Ovary (tissue), 9 donors: ENCODE data around the gene PMVK. TPM values are rescaled to one million over a fixed set of nuclear protein-coding genes. Genes with fewer than 3 reads are reported as not detected.

Experiments used
- DNase-seq, 5 donors: peaks; one replicate each; pipeline ENCODE4 v3.0.0-alpha.2; 2019 to 2020
- H3K27ac ChIP-seq, 2 donors: fragments of 200-600 bp; one replicate each; pipeline versions ENCODE4 v1.5.1 to v1.8.0; 2019 to 2022
- H3K27me3 ChIP-seq: fragments of 200-600 bp; one replicate; pipeline ENCODE4 v1.8.0; 2022
- H3K36me3 ChIP-seq: fragments of 200-600 bp; sonication (generic); one replicate; pipeline ENCODE4 v1.5.1; 2019
- H3K4me1 ChIP-seq: one replicate; pipeline ENCODE4 v1.8.1; 2013; ENCODE audit warnings: mild to moderate bottlenecking, moderate library complexity; ENCODE audit not compliant: insufficient read depth
- H3K4me3 ChIP-seq: fragments of 200-600 bp; sonication (generic); one replicate; pipeline ENCODE4 v1.5.1; 2017
- H3K9me3 ChIP-seq, 2 donors: fragments of 200-600 bp in 1 of 2; sonication (generic) in 1 of 2; one replicate each; pipeline versions ENCODE4 v1.5.1 to v1.8.1; 2013 to 2019; ENCODE audit warnings: mild to moderate bottlenecking in 1 of 2, moderate library complexity in 1 of 2
- CTCF ChIP-seq, 3 donors: fragments of 450-650 bp in 2 of 3; fragments of 200-600 bp in 1 of 3; IDR thresholded peaks; one replicate each; pipeline versions ENCODE4 v1.5.1 to v1.8.0; 2016 to 2022; ENCODE audit warnings: antibody characterized with exemption in 3 of 3, mild to moderate bottlenecking in 1 of 3
- EP300 ChIP-seq: sonication (generic); formaldehyde crosslinking; IDR thresholded peaks from one replicate; pipeline ENCODE4 v1.6.1; 2017; ENCODE audit warnings: antibody characterized with exemption
- POLR2A ChIP-seq: fragments of 450-650 bp; IDR thresholded peaks from one replicate; pipeline ENCODE4 v1.6.1; 2017; ENCODE audit warnings: antibody characterized with exemption, mild to moderate bottlenecking, moderate library complexity
- WGBS, 3 donors: extraction: QIAGEN DNeasy Blood & Tissue Kit in 1 of 3; methylation state at CpG; one replicate each; pipeline versions ENCODE4 v1.1.5 to v1.1.7; 2013 to 2017; 5-methylcytosine and 5-hydroxymethylcytosine counted together
- intact Hi-C, 4 donors: fragments of 100-400 bp; cut with DNase I; formaldehyde crosslinking; loops; one replicate each; pipeline versions ENCODE4 v1.11.0 to v1.15.1; 2022 to 2023
- polyA plus RNA-seq, 2 donors: library from polyadenylated mRNA; stranded (reverse); fragments of 200-250 nt in 1 of 2; fragments of 350-450 nt in 1 of 2; fragmentation: Illumina TruSeq in 1 of 2; extraction: RNeasy Lipid Tissue Mini Kit (QIAGEN cat#74804) in 1 of 2; gene quantifications; one replicate each; pipeline ENCODE4 v1.2.3, GENCODE V29; 2013 to 2014
- total RNA-seq, 7 donors: library from RNA; depleted of rRNA in 2 of 7; stranded (reverse); fragments of >200 nt in 2 of 7; fragmentation: NEBNext Ultra II Directional in 3 of 7; extraction: Animal tissue kit (Norgen Biotek cat#: 25700) in 3 of 7; gene quantifications; one replicate each; pipeline versions ENCODE4 v1.1.0 to v1.2.4, GENCODE V29; 2016 to 2023
- donor health status: DM: no; HTN: no; CAD: no; lungs with moderate emphysema.
- donor health status: DM: no; HTN: no; CAD: no.
- donor health status: Bipolar disorder and iron deficiency.
- donor health status: DM: yes; HTN: yes; CAD: no.
- donor health status: DM: no; HTN: no; CAD: no.
- donor health status: DM: yes; HTN: yes; CAD: no.

The PMVK gene
- total and polyA plus RNA-seq, 9 donors = 8.6 to 50.7 (median 30.6) TPM

- peaks cover 11% of the 10 kb centered on the region for H3K4me1 ChIP-seq
- intact Hi-C loops = loop anchor here in 1 of 4 donors (2.0 to 5.0 kb wide), 2 partner anchors 27 to 78 kb away; partner anchors contain the start of gene ADAM15
Observed at GRCh38 chr1:154974102-154974807, 37.7 kb upstream of the PMVK start, which contains the start of gene CKS1B. Gene CKS1B (plus strand): TSS chr1:154974681. CDS start chr1:154974746, 65 bp downstream.

GRCh38 chr1:154973344-154974101, 37.0 kb upstream of the PMVK start:
- no peak for TF ChIP-seq EP300
- peak; percentile 17 for TF ChIP-seq POLR2A
- Histone ChIP-seq H3K27me3 (no peaks in the 10 kb centered on the region), H3K27ac (peak overlapping the region; percentile 92 to 98), H3K4me1 (peaks cover 12% of the 10 kb centered on the region), H3K36me3 (no peaks in the 10 kb centered on the region), H3K4me3 (peak overlapping the region; percentile 77), H3K9me3 (no peaks in the 10 kb centered on the region)
- WGBS, 3 donors = 5% methylated on average over 37 of the region's 37 CpGs
- intact Hi-C loops = loop anchor here in 1 of 4 donors (2.0 to 5.0 kb wide), 2 partner anchors 27 to 79 kb away; partner anchors contain the start of gene ADAM15
- DNase-seq = peak; percentile 96 to 99 (median 98)

More at GRCh38 chr1:154974102-154974807, 37.7 kb upstream of the PMVK start, which contains the start of gene CKS1B:
- H3K27ac ChIP-seq = peak within 1 kb of the TSS; percentile 92 to 98
- peak; percentile 97 to 98 (median 98) for DNase-seq
- no peaks in the 10 kb centered on the region for H3K27me3 ChIP-seq
- H3K36me3 ChIP-seq = no peaks in the 10 kb centered on the region
- TF ChIP-seq CTCF (IDR thresholded peaks at IDR 0.05) (peak in 1 of 3 donors; percentile 31), POLR2A (peak; percentile 91), EP300 (no peak)
- peak within 1 kb of the TSS; percentile 77 for H3K4me3 ChIP-seq
- H3K9me3 ChIP-seq = no peaks in the 10 kb centered on the region
- 0% methylated on average over 47 of the region's 47 CpGs for WGBS, 3 donors

GRCh38 chr1:154972517-154973343, 36.2 kb upstream of the PMVK start:
- intact Hi-C loops = loop anchor here in 1 of 4 donors (5.0 kb wide), 1 partner anchor 80 kb away; the partner anchor contains the start of gene ADAM15
- Histone ChIP-seq H3K27me3 (no peaks in the 10 kb centered on the region), H3K36me3 (no peaks in the 10 kb centered on the region), H3K4me1 (peaks cover 12% of the 10 kb centered on the region), H3K27ac (peak overlapping the region; percentile 54 to 98), H3K9me3 (no peaks in the 10 kb centered on the region), H3K4me3 (peak overlapping the region; percentile 77)
- TF ChIP-seq EP300 (no peak), POLR2A (no peak), CTCF (IDR thresholded peaks at IDR 0.05) (no peak)
- 26 to 36% (median 29%) methylated on average over 18 of the region's 18 CpGs for WGBS, 3 donors
- peak in 4 of 5 donors; percentile 58 to 68 (median 66) for DNase-seq

GRCh38 chr1:154972213-154972516, 35.6 kb upstream of the PMVK start:
- H3K4me3 ChIP-seq = no peak overlapping the region
- H3K4me1 ChIP-seq = peaks cover 12% of the 10 kb centered on the region
- no peak for DNase-seq
- no peaks in the 10 kb centered on the region for H3K36me3 ChIP-seq
- WGBS, 3 donors = 54 to 68% (median 59%) methylated on average over 3 of the region's 3 CpGs
- no peaks in the 10 kb centered on the region for H3K27me3 ChIP-seq
- no peak for TF ChIP-seq EP300
- no peak for TF ChIP-seq CTCF (IDR thresholded peaks at IDR 0.05)
- no peak for TF ChIP-seq POLR2A
- no peaks in the 10 kb centered on the region for H3K9me3 ChIP-seq
- H3K27ac ChIP-seq = peak overlapping the region; percentile 54 to 98
- intact Hi-C loops = loop anchor here in 1 of 4 donors (5.0 kb wide), 1 partner anchor 80 kb away; the partner anchor contains the start of gene ADAM15
